Smooth muscle cell (in vitro differentiated cells): ENCODE measurements around the gene KSR2. TPM values are rescaled to one million over a fixed set of nuclear protein-coding genes. Genes with fewer than 3 reads are reported as not detected.

Experiments
- DNase-seq: peaks from one replicate; lab custom pipeline; 2025; ENCODE audit not compliant: unreplicated experiment; lab: John Stamatoyannopoulos, UW
- H2AFZ ChIP-seq: fragments of 200-600 bp; sonication (generic); 2 replicates; pipeline ENCODE4 v1.6.0; 2016; ENCODE audit warnings: antibody characterized with exemption, low read depth, mild to moderate bottlenecking
- H3F3A ChIP-seq: fragments of 200-600 bp; sonication (generic); 2 replicates; pipeline ENCODE4 v1.6.0; 2017; ENCODE audit warnings: antibody characterized with exemption, low read depth
- H3K27ac ChIP-seq: fragments of 200-600 bp; sonication (generic); 2 replicates; pipeline ENCODE4 v1.5.1; 2016; ENCODE audit warnings: low read depth, mild to moderate bottlenecking
- H3K27me3 ChIP-seq: fragments of 200-600 bp; sonication (generic); 2 replicates; pipeline ENCODE4 v1.6.1; 2016; ENCODE audit warnings: low read depth, mild to moderate bottlenecking
- H3K36me3 ChIP-seq: fragments of 200-600 bp; sonication (generic); 2 replicates; pipeline ENCODE4 v1.5.1; 2016; ENCODE audit warnings: low read depth
- H3K4me1 ChIP-seq: fragments of 200-600 bp; sonication (generic); 2 replicates; pipeline ENCODE4 v1.5.1; 2016; ENCODE audit warnings: low read depth
- H3K4me2 ChIP-seq: fragments of 200-600 bp; sonication (generic); 2 replicates; pipeline ENCODE4 v1.6.0; 2016; ENCODE audit warnings: mild to moderate bottlenecking
- H3K4me3 ChIP-seq: fragments of 200-600 bp; sonication (generic); 2 replicates; pipeline ENCODE4 v1.5.1; 2016; ENCODE audit warnings: mild to moderate bottlenecking
- H3K79me2 ChIP-seq: fragments of 200-600 bp; sonication (generic); 2 replicates; pipeline ENCODE4 v1.6.0; 2016; ENCODE audit warnings: low read depth, mild to moderate bottlenecking
- H3K9ac ChIP-seq: fragments of 200-600 bp; sonication (generic); 2 replicates; pipeline ENCODE4 v1.6.0; 2016; ENCODE audit warnings: low read depth
- H3K9me3 ChIP-seq: fragments of 200-600 bp; sonication (generic); replicated peaks from 2 replicates; pipeline ENCODE4 v1.5.1; 2016; ENCODE audit warnings: low read depth
- H4K20me1 ChIP-seq: fragments of 200-600 bp; sonication (generic); 2 replicates; pipeline ENCODE4 v1.6.0; 2016; ENCODE audit warnings: low read depth
- WGBS: methylation state at CpG from one replicate; pipeline ENCODE4 v1.1.7; 2016; ENCODE audit warnings: low lambda C conversion rate; 5-methylcytosine and 5-hydroxymethylcytosine counted together
- polyA plus RNA-seq: library from polyadenylated mRNA; unstranded; fragments of >200 nt; fragmentation: Nextera tagmentation; extraction: Ambion mirVana; gene quantifications from 2 replicates; pipeline ENCODE4 v1.2.1, GENCODE V29; 2016
- total RNA-seq: library from RNA; depleted of rRNA; stranded (reverse); fragments of >200 nt; gene quantifications from 2 replicates; pipeline ENCODE4 v1.2.3, GENCODE V29; 2014
- TF ChIP-seq, protein P1 (sequence below): fragments of 200-600 bp; sonication (generic); IDR thresholded peaks from 2 replicates; pipeline ENCODE4 v1.5.1; 2017; ENCODE audit warnings: borderline replicate concordance, mild to moderate bottlenecking, antibody characterized with exemption; ENCODE audit not compliant: insufficient read depth, poor library complexity, severe bottlenecking

The KSR2 gene
- total and polyA plus RNA-seq, 2 experiments from 2014 or later: 0.04 TPM; not detected in 1

DNA sequence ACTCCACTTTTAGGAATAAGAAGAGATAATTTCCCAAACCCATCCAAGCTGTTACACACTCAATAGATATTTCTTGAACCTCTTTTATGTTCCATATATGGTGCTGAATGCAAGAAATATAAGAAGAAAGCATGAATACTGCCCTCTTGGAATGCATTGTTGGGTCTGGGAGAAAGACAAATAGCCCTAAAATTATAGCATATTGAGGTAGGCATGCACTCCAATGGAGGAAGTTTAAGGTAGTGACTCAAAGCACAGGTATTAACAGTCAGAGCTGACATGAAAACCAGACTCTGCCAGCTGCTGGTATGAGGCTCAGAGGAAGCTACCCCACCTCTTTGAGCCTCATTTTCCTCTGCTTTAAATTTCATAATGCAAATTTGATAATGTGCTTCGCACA is 346.0 kb downstream of the KSR2 start:
- no peaks in the 10 kb centered on the region for H3F3A ChIP-seq
- TF ChIP-seq, protein P1, sequence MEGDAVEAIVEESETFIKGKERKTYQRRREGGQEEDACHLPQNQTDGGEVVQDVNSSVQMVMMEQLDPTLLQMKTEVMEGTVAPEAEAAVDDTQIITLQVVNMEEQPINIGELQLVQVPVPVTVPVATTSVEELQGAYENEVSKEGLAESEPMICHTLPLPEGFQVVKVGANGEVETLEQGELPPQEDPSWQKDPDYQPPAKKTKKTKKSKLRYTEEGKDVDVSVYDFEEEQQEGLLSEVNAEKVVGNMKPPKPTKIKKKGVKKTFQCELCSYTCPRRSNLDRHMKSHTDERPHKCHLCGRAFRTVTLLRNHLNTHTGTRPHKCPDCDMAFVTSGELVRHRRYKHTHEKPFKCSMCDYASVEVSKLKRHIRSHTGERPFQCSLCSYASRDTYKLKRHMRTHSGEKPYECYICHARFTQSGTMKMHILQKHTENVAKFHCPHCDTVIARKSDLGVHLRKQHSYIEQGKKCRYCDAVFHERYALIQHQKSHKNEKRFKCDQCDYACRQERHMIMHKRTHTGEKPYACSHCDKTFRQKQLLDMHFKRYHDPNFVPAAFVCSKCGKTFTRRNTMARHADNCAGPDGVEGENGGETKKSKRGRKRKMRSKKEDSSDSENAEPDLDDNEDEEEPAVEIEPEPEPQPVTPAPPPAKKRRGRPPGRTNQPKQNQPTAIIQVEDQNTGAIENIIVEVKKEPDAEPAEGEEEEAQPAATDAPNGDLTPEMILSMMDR: no peak
- H4K20me1 ChIP-seq: no peaks in the 10 kb centered on the region
- no peak for DNase-seq
- no peak overlapping the region for H3K9ac ChIP-seq
- H3K4me3 ChIP-seq: no peak overlapping the region
- 90% methylated on average over 1 of the region's 1 CpG for WGBS
- H3K79me2 ChIP-seq: no peaks in the 10 kb centered on the region
- H3K4me2 ChIP-seq: no peak overlapping the region
- no peaks in the 10 kb centered on the region for H3K9me3 ChIP-seq
- H3K27ac ChIP-seq: no peak overlapping the region
- H3K36me3 ChIP-seq: no peaks in the 10 kb centered on the region
- H3K4me1 ChIP-seq: no peaks in the 10 kb centered on the region
- no peak overlapping the region for H2AFZ ChIP-seq
- H3K27me3 ChIP-seq: no peaks in the 10 kb centered on the region

DNA sequence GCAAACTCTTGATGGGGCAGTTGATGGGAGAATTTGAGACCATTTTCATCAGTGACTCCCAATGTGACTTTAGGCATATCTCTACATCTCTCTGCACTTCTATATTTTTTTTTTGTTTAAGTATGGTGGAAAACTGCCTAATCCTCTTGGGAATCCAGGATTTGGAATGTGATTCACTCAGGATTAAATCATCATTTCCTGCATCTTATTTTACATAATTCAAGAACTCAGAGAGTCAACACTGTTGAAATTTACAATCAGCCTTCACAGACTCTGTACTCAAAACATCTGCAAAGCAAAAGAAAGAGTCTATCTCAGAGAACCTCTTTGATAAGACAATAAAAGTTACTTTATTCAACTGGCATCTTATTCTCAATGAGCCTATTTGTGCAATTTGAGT is 346.7 kb downstream of the KSR2 start:
- H3K4me3 ChIP-seq: no peak overlapping the region
- TF ChIP-seq, protein P1: no peak
- H3K9ac ChIP-seq: no peak overlapping the region
- no peak overlapping the region for H2AFZ ChIP-seq
- H3F3A ChIP-seq: no peaks in the 10 kb centered on the region
- H3K9me3 ChIP-seq: no peaks in the 10 kb centered on the region
- H3K36me3 ChIP-seq: no peaks in the 10 kb centered on the region
- H4K20me1 ChIP-seq: no peaks in the 10 kb centered on the region
- H3K27me3 ChIP-seq: no peaks in the 10 kb centered on the region
- no peak overlapping the region for H3K4me2 ChIP-seq
- no peaks in the 10 kb centered on the region for H3K4me1 ChIP-seq
- no peak overlapping the region for H3K27ac ChIP-seq
- no peaks in the 10 kb centered on the region for H3K79me2 ChIP-seq
- no peak for DNase-seq

DNA sequence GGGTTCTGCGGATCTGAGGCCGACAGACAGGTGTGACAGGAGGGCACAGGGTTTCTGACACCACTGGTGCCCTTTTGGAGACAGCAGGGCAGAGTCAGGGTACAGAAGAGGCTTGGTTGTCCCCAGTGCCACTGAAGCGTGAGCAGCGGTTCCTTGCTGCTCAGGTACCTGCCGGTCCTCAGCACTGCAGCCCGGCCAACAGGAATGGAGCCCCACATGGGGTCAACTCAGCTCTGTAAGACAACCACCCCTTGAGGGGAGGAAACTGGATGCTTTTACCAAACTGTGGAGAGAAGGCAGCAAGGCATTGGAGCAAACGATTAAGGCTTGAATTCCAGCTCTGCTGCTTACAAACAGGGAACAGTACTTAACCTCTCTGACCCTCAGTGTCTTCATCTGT is 361.0 kb downstream of the KSR2 start:
- no peaks in the 10 kb centered on the region for H3K9me3 ChIP-seq

DNA sequence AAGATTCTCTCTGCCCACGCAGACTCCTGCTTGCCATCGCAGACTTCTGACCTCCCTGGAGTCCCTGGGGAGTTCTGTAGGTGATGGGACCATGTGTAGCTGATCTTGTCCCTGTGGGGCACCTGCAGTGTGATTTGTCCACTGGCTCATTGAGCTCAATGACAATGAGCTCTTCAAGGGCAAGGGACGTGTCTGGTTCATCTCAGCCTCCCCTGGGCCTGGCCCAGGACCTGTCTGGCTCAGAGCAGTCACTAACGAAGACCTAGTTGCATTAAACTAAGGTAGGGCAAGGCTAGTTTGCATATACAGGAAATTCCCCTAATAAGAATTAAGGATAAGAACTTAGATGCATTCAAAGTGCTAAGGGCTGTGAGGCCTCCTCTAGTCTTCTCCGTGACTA is 361.8 kb downstream of the KSR2 start:
- Histone ChIP-seq H3K4me3 (no peak overlapping the region), H3K27ac (no peak overlapping the region), H3K9ac (no peak overlapping the region), H3K9me3 (no peaks in the 10 kb centered on the region), H3K79me2 (no peaks in the 10 kb centered on the region), H3K4me2 (no peak overlapping the region), H3K36me3 (no peaks in the 10 kb centered on the region), H3K4me1 (no peaks in the 10 kb centered on the region), H3K27me3 (peaks cover 8% of the 10 kb centered on the region), H3F3A (no peaks in the 10 kb centered on the region), H4K20me1 (no peaks in the 10 kb centered on the region), H2AFZ (no peak overlapping the region)
- no peak for DNase-seq
- 57% methylated on average over 5 of the region's 5 CpGs for WGBS
- TF ChIP-seq, protein P1: no peak

More for the DNA sequence above, 361.0 kb downstream of the KSR2 start:
- H4K20me1 ChIP-seq: no peaks in the 10 kb centered on the region
- peaks cover 8% of the 10 kb centered on the region for H3K27me3 ChIP-seq
- no peak overlapping the region for H3K4me2 ChIP-seq
- TF ChIP-seq, protein P1: no peak
- H3K9ac ChIP-seq: no peak overlapping the region
- no peak for DNase-seq
- 79% methylated on average over 5 of the region's 7 CpGs for WGBS
- H3K4me3 ChIP-seq: no peak overlapping the region
- no peaks in the 10 kb centered on the region for H3K36me3 ChIP-seq
- no peaks in the 10 kb centered on the region for H3F3A ChIP-seq
- no peaks in the 10 kb centered on the region for H3K4me1 ChIP-seq
- no peaks in the 10 kb centered on the region for H3K79me2 ChIP-seq
- no peak overlapping the region for H2AFZ ChIP-seq
- no peak overlapping the region for H3K27ac ChIP-seq
